Stimulated activated CD8-positive, alpha-beta memory T cell treated with anti-CD3 and anti-CD28 coated beads, Interleukin-7, amount 100 ng/mL, for 48 hours (primary cell): ENCODE measurements around the gene TLR1.
"Not testable (repeated sequence)": the region's sequence is repeated elsewhere in the genome, so short reads cannot be mapped to it uniquely, and the experiment has no call there.

Experiments used
- DNase-seq, 2 donors: peaks; one replicate each; pipeline ENCODE4 v3.0.0-alpha.2; 2020; ENCODE audit warnings: low read depth in 1 of 2; ENCODE audit errors: extremely low read depth in 1 of 2

The TLR1 gene

GRCh38 chr4:38806251-38806650, 1.7 kb upstream of the TLR1 start:
- DNase-seq = not testable (repeated sequence)

GRCh38 chr4:38805530-38806145, 1.0 kb upstream of the TLR1 start:
- no peak for DNase-seq

- DNase-seq = peak in 1 of 2 donors; percentile 30
These were observed 548 bp downstream of the TLR1 start for GRCh38 chr4:38803833-38804653.

- DNase-seq = no peak
These were observed 1.8 kb downstream of the TLR1 start for GRCh38 chr4:38802561-38803355.

GRCh38 chr4:38800961-38801450, 3.6 kb downstream of the TLR1 start:
- DNase-seq = no peak

GRCh38 chr4:38800366-38800765, 4.2 kb downstream of the TLR1 start:
- DNase-seq = no peak

- DNase-seq = no peak
These were observed 9.5 kb downstream of the TLR1 start for GRCh38 chr4:38795087-38795486.

GRCh38 chr4:38794051-38794450, 10.5 kb downstream of the TLR1 start:
- DNase-seq = no peak

DNA sequence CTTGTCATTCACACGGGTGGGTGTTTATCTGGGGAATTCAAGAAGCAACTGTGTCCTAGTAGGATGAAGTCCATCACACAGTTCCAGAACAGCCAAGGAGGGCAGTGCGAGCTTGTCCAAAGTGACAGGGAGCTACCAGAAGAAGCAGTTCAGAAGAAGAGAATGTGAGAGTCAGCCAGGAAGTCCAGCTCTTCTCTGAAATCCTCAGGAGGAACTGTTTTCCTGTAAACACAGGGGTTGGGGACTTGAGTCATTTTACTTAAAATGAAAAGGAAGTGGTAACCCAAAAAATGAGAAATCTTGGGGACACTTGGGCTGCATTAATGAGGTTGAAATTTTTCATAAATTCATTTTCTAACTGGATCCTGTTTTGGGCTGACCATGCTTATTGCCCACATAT, 13.6 kb downstream of the TLR1 start:
- no peak for DNase-seq

DNA sequence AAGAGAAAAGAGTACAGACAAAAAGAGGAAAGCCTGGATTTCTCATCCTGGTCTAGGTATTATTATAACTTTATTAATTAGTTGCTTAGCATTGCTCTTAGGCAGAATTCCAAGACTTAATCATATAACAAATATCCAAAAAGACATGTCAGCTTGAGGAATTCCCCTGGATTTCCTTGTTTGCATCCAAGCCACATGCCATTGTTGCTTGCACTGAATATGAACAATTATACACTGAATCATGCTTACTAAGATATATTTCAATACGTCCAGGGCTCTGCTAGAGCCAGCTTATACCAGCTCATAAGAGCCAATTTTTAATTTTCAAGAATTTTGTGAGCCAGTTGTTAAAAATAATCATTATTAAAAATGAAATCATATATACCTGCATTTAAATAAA, 16.3 kb downstream of the TLR1 start:
- no peak for DNase-seq

DNA sequence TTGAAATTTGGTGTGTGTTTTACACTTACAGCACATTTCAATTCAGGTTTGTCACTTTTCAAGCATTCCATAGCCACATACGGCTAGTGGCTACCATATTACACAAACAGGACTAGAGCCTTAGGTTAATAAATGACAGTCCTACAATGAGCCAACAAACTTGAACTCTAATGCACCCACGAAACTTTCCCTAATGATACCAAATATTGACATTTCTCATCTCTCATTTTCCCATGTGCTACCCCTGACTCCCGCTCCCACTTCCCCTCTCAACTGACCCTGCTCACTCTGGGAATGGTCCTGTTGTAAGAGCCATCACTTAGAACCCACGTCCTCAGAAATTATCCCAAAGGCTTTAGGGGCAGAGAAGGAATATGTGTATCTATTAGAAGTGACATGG, 16.9 kb downstream of the TLR1 start:
- DNase-seq = no peak

DNA sequence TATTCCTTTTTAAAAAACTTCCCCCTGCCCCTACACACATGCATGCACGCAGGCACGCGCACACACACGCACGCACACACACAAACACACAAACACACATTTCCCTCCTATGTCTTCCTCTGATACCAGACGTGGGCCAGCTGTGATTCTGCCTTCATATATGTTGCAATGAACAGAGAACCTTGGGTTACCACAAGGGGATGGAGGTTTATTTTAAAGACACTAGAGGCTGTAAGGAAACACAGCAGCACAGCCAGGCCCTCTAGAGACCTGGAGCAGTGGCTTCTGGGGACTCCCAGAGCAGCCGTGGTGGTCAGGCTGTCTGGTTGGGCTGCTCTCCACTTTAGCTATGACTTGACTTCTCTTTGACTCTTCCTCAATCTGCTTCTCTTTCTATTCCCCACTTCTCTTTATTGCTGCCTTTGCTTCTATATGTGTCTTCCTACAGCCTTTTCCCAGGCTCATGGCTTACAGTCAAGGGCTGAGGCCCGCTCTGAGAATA, 18.6 kb downstream of the TLR1 start:
- no peak for DNase-seq

DNA sequence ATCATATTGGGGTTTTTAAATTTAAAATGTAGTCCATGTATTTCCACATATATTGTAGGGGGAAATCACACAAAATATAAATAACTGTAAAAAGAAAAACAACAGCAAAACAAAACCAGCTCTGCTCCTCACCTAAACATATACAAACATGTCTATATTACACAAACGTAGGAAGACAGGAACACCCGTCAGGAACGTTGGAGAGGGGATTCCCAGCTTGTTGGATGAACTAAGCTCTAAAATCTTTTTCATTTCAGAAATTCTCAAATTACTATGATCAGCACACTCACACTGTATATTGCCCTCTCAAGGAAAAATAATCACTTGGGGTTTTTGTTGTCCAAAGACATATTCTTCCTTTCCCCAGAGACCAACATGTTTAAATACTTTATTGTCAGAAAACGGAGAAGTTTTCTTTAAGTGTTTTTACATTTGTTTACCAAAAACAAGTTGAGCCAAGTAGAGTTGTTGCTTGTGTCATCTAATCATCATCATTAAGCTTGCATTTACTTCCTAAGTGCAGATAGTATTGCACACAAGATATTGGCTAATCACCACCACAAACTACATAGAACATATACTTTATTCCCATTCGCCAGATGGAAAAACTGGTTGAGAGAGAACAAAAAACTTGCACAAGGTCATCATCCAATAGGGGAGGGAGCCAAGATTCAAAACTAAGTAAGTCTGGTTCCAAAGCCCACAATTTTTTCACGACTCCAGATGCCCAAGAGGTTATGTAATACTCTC, 19.4 kb downstream of the TLR1 start:
- no peak for DNase-seq

GRCh38 chr4:38784141-38784540, 20.4 kb downstream of the TLR1 start:
- no peak for DNase-seq

GRCh38 chr4:38783109-38783460, 21.5 kb downstream of the TLR1 start:
- DNase-seq = no peak

GRCh38 chr4:38782452-38783108, 22.0 kb downstream of the TLR1 start, which contains the start of gene TLR10:
TLR10 (minus strand) TSS chr4:38782990; CDS start chr4:38775590, 7,400 bp downstream.
- no peak for DNase-seq

DNA sequence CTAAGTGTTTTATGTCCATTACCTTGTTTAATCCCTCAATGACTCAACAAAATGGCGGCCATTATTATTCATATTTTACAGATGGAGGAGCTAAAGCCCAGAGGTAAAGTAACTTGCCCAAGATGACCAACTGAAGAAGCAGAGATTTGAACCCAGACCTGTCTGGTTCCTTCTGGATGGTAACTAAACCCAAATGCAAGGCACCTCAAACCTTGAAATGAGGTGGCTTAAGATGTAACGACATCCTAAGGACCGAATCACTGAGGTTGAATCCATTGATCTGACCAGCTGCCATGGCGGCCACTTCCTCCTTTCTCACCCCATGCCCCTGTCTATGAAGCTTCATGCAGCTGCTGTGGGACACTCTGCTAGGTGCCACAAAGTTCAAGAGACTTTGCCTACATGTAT, 22.7 kb downstream of the TLR1 start:
- no peak for DNase-seq

DNA sequence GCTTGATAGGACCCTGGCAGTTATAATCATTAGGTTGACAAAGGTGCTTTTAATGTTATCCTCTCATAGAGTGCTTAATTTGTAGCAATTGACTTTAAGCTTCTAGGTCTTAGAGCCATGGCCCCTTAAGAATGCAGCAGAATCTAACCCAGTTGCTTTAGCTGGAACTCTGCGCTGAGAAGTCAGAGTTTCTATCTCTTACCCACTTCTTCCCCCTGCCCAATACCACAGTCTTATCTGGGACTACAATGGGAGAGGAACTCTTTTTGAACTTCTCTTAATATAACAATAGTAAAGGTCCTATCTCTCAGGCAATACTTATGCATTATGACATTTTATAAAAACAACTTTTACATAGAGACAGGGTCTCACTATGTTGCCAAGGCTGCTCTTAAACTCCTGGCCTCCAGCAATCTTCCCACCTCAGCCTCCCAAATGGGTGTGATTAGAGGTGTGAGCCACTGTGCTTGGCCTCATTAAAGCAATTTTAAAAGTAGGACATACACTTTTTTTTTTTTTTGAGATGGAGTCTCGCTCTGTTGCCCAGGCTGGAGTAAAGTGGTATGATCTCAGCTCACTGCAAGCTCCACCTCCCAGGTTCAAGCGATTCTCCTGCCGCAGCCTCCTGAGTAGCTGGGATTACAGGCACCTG, 23.6 kb downstream of the TLR1 start:
- no peak for DNase-seq

DNA sequence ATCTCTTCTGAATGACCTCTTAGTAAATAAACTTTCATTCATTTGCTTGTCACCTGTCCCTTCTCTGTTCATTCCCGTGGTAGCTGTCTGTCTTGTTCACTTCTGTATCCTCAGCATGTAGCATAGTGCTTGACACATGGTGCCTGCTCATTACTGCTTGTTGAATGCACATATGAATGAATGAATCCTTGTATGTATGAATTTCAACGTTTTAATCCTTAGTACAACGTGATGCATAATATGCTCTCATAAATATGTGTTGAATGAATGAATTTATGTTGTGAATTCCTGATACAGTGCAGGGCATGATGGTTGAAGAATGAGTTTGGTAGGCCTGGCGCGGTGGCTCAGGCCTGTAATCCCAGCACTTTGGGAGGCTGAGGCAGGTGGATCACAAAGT, 24.8 kb downstream of the TLR1 start:
- DNase-seq = no peak

GRCh38 chr4:38777925-38778324, 26.7 kb downstream of the TLR1 start:
- DNase-seq = not testable (repeated sequence)
